ENCODE results near the gene ACY1.

DNA sequence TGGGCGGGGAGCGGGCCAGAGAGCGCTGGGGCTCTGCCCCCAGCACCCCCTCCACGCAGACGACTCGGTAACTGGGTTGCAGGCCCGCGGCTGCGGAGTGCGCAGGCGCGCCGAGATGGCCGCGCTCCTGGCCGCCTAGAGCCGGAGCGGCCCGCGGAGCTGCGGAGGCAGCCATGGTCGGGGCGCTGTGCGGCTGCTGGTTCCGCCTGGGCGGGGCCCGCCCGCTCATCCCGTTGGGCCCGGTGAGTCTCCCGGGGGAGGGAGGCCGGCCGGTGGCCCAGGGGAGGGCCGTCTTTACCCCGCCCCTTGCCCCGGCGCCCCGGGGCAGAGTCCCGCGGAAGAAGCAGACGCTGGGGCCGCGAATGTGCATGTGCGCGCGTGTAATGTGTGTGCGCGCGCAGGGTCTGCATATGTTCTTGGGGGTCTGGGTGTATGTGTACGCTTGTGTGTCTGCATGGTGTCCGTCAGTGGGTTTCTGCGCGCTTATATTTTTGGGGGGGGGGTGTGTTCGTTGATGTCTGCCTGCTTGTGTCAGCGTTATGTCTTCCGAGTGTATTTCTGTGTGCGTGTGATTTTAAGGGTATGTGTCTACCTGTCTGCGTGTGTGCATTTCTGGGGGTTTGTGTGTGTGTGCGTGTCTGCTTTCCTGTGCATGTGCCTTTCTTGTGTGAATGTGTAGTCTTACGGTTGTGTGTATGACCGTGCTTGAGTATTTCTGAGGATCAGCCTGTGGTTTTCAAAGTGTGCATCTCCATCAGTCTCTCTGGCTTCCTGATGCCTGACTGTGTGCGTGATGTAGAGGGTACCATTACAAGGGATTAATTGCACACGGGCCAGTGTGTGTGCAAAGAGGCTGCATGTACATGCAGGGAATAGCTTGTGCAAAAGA, 8.1 kb upstream of the ACY1 start, which contains the start of gene ABHD14A:
- TF ChIP-seq EZH2phosphoT487 (IDR thresholded peaks at IDR 0.05; ENCODE audit: borderline replicate concordance, low read depth) (no peak), FOXM1 (IDR thresholded peaks at IDR 0.05; ENCODE audit: low read depth) (no peak), GABPA (IDR thresholded peaks at IDR 0.05; ENCODE audit: low read depth) (no peak), JUND (IDR thresholded peaks at IDR 0.05) (no peak), TCF12 (IDR thresholded peaks at IDR 0.05) (no peak), TAF1 (IDR thresholded peaks at IDR 0.05; ENCODE audit: borderline replicate concordance, low read depth, low read length) (no peak; the same call in 1 of the 2 replicates), SMC3 (IDR thresholded peaks at IDR 0.05; ENCODE audit: low read depth, low read length) (no peak), POLR2AphosphoS5 (IDR thresholded peaks at IDR 0.05; ENCODE audit: low read depth, low read length) (peak; percentile 66), EP300 (IDR thresholded peaks at IDR 0.05; ENCODE audit: borderline replicate concordance in 1 of 2, low read depth in 1 of 2, low read length in 1 of 2) (no peak)
- TF ChIP-seq, protein P1, sequence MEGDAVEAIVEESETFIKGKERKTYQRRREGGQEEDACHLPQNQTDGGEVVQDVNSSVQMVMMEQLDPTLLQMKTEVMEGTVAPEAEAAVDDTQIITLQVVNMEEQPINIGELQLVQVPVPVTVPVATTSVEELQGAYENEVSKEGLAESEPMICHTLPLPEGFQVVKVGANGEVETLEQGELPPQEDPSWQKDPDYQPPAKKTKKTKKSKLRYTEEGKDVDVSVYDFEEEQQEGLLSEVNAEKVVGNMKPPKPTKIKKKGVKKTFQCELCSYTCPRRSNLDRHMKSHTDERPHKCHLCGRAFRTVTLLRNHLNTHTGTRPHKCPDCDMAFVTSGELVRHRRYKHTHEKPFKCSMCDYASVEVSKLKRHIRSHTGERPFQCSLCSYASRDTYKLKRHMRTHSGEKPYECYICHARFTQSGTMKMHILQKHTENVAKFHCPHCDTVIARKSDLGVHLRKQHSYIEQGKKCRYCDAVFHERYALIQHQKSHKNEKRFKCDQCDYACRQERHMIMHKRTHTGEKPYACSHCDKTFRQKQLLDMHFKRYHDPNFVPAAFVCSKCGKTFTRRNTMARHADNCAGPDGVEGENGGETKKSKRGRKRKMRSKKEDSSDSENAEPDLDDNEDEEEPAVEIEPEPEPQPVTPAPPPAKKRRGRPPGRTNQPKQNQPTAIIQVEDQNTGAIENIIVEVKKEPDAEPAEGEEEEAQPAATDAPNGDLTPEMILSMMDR (IDR thresholded peaks at IDR 0.05) = no peak
- TF ChIP-seq, protein P2, sequence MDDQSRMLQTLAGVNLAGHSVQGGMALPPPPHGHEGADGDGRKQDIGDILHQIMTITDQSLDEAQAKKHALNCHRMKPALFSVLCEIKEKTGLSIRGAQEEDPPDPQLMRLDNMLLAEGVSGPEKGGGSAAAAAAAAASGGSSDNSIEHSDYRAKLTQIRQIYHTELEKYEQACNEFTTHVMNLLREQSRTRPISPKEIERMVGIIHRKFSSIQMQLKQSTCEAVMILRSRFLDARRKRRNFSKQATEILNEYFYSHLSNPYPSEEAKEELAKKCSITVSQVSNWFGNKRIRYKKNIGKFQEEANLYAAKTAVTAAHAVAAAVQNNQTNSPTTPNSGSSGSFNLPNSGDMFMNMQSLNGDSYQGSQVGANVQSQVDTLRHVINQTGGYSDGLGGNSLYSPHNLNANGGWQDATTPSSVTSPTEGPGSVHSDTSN (IDR thresholded peaks at IDR 0.05) = 0 out of 2 replicates have a peak, but pooled peaks have one; percentile 9
- TF ChIP-seq, protein P3, sequence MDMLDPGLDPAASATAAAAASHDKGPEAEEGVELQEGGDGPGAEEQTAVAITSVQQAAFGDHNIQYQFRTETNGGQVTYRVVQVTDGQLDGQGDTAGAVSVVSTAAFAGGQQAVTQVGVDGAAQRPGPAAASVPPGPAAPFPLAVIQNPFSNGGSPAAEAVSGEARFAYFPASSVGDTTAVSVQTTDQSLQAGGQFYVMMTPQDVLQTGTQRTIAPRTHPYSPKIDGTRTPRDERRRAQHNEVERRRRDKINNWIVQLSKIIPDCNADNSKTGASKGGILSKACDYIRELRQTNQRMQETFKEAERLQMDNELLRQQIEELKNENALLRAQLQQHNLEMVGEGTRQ (IDR thresholded peaks at IDR 0.05; ENCODE audit: borderline replicate concordance, low read depth, low read length) = no peak
- TF ChIP-seq, protein P4, sequence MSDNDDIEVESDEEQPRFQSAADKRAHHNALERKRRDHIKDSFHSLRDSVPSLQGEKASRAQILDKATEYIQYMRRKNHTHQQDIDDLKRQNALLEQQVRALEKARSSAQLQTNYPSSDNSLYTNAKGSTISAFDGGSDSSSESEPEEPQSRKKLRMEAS (IDR thresholded peaks at IDR 0.05; ENCODE audit: low read depth) = no peak
